Brain microvascular endothelial cell (primary cell): ENCODE data around the gene RP2.

Source experiments
- DNase-seq: peaks from one replicate; pipeline ENCODE4 v3.0.0-alpha.2; 2020
- H3K27ac ChIP-seq: fragments of 250-450 bp; sonication (Bioruptor Pico); 2 replicates; pipeline ENCODE4 v1.5.1; 2020; ENCODE audit warnings: mild to moderate bottlenecking, moderate library complexity
- H3K27me3 ChIP-seq: fragments of 250-450 bp; sonication (Bioruptor Pico); replicated peaks from 2 replicates; pipeline ENCODE4 v1.5.1; 2020; ENCODE audit warnings: mild to moderate bottlenecking
- H3K36me3 ChIP-seq: fragments of 250-450 bp; sonication (Bioruptor Pico); replicated peaks from 2 replicates; pipeline ENCODE4 v1.5.1; 2020; ENCODE audit warnings: mild to moderate bottlenecking
- H3K4me3 ChIP-seq: 2 replicates; pipeline ENCODE4 v1.5.1; 2011; ENCODE audit warnings: low read depth, mild to moderate bottlenecking, control low read depth, low read length, moderate library complexity
- CTCF ChIP-seq: IDR thresholded peaks from 2 replicates; pipeline ENCODE4 v1.5.1; 2011; ENCODE audit warnings: low read depth, mild to moderate bottlenecking, moderate library complexity, low read length, control low read depth, inconsistent platforms; ENCODE audit errors: missing control alignments
- in situ Hi-C: cut with HindIII; loops from 2 replicates; pipeline ENCODE4 v1.10.0; 2017; ENCODE audit warnings: low sequenced_read_pairs, low pct_ligation_motif_present

RP2 gene

GRCh38 chrX:46927718-46928117 lies 90.9 kb downstream of the RP2 start:
- TF ChIP-seq CTCF: no peak
- Histone ChIP-seq H3K36me3 (no peaks in the 10 kb centered on the region), H3K27me3 (no peaks in the 10 kb centered on the region), H3K27ac (no peak overlapping the region), H3K4me3 (no peak overlapping the region)
- in situ Hi-C loops: no loop called here
- no peak for DNase-seq

DNA sequence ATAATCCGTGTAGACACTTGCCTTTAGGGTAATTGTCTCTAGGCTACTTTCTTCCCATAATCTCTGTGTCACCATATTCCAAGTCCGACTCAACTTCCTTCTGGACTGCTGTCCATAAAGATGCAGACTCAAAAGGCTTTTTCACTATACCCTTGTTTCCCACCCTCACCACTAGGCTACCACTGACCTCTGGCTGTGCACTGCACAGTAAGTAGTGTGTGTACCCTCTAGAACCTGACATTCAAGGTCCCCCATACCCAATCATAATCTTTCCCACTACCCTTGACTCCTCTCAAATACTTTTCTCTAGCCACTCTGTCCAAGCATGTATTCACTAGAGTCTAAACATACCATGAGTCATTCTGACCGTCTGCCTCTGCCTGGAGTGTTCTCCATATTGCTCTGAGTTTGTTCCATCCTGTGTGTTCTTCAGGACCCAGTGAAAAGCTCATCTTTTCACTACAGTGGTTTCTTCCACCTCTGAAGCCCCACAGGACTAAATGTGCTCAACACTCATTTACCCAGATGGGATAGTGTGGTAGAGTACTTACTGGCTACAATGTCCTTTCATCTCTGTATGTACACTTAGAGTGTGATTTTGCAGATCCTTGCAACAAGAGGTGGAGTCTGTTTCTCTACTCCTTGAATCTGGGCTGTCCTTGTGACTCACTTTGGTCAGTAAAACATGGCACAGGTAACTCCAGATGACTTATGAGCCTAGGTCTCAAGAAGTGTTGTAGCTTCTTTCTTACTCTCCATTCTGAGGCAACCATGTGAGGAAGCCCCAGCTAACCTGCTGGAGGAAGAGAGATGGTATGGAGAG lies 92.8 kb downstream of the RP2 start:
- peak; percentile 40 for DNase-seq
- no peak for TF ChIP-seq CTCF
- Histone ChIP-seq H3K27me3 (no peaks in the 10 kb centered on the region), H3K4me3 (no peak overlapping the region), H3K36me3 (no peaks in the 10 kb centered on the region), H3K27ac (peak overlapping the region; percentile 42)
- in situ Hi-C loops: no loop called here
